Omental fat pad (tissue), 4 donors: ENCODE data around the gene ZNF783. TPM values are rescaled to one million over a fixed set of nuclear protein-coding genes. Genes with fewer than 3 reads are reported as not detected.
"Not testable (repeated sequence)": the region's sequence is repeated elsewhere in the genome, so short reads cannot be mapped to it uniquely, and the experiment has no call there.

Source experiments
- ATAC-seq: fragments of 150-250 bp; one replicate; pipeline ENCODE4 v1.9.1; 2016; ENCODE audit warnings: mild to moderate bottlenecking, moderate library complexity; ENCODE audit not compliant: low FRiP score
- DNase-seq: peaks from one replicate; pipeline ENCODE4 v3.0.0-alpha.2; 2019; ENCODE audit warnings: low spot score
- CTCF ChIP-seq, 3 donors: fragments of 450-650 bp; IDR thresholded peaks; one replicate each; pipeline ENCODE4 v1.5.1; 2016 to 2017; ENCODE audit warnings: antibody characterized with exemption in 3 of 3, mild to moderate bottlenecking in 3 of 3, moderate library complexity in 2 of 3
- total RNA-seq, 4 donors: library from RNA; depleted of rRNA; stranded (reverse); fragments of >200 nt; gene quantifications; one replicate each; pipeline ENCODE4 v1.1.0, GENCODE V29; 2016

The ZNF783 gene
- total RNA-seq, 4 donors from 2014 or later: 9.7 to 24.6 (median 15.9) TPM

DNA sequence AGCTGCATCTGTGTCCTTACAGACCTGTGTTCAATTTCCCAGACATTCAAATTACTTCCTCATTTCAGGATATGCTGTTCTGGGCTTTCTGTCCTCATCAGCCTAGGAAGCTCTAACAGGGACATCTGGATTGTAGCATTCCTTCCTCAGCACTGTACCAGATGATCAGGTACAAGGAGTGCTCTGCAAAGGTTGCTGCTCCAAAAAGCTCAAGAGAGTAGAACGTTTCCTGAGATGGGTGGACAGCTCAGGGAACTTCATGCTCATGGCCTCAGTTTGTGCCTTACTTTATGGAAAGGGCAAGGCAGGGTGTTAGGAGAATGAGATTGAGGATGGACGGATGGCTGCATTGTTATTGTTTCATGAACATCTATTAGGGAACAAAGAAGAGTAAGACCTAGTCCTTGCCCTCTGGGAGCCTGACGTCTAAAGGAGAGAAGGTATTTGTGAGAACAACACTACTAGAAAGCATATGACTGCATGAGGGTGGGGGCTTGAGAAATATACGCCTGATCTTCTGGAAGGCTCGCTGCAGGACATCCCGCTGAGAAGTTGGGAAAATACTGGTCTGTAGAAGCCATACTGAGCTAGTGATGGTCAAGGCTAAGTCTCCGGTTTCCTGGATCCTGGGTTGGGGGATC is 33.0 kb upstream of the ZNF783 start:
- no peak for TF ChIP-seq CTCF (IDR thresholded peaks at IDR 0.05)
- ATAC-seq (no peak), DNase-seq (no peak)

DNA sequence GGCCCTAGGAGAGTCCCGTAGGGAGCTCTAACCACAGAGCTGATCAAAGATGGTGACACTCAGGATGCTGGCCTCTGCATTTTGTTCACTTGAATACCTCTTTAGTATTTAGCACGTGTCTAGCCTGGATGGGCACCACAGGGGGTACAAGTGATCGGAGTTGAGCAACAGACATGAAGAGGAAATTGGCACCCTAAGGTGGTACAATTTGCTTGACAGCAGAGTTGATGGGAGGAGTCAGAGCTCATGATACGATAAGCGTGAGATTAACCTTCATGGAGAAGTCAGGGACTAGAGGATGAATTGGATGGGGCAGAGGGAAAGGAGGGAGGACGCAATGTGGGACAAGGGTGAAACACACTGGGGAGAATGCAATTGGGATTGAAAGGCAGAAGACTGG is 32.5 kb upstream of the ZNF783 start:
- no peak for TF ChIP-seq CTCF (IDR thresholded peaks at IDR 0.05)
- no peak for ATAC-seq
- no peak for DNase-seq

- ATAC-seq: no peak
- TF ChIP-seq CTCF (IDR thresholded peaks at IDR 0.05): no peak
- DNase-seq: no peak
Measured at GRCh38 chr7:149232362-149232761, 29.6 kb upstream of the ZNF783 start.

DNA sequence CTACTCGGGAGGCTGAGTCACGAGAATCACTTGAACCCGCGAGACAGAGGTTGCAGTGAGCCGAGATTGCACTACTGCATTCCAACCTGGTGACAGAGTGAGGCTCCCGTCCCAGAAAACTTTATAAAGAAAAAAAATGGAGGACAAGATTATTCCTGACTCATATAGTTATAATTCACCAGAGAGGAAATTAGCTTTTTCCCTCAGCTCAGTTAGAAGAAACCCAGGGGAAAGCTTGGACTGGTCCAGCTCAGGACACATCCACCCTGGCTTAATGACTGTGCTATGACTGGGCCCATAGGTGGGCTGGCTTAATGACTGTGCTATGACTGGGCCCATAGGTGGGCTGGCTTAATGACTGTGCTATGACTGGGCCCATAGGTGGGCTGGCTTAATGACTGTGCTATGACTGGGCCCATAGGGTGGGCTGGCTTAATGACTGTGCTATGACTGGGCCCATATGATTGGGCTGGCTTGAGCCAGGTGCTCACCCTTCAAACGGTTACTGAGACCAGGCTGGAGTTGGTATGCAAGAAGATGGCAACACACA is 28.3 kb upstream of the ZNF783 start:
- DNase-seq, ATAC-seq: not testable (repeated sequence)

GRCh38 chr7:149237502-149237901 is 24.5 kb upstream of the ZNF783 start:
- TF ChIP-seq CTCF (IDR thresholded peaks at IDR 0.05): no peak
- ATAC-seq (no peak), DNase-seq (no peak)

DNA sequence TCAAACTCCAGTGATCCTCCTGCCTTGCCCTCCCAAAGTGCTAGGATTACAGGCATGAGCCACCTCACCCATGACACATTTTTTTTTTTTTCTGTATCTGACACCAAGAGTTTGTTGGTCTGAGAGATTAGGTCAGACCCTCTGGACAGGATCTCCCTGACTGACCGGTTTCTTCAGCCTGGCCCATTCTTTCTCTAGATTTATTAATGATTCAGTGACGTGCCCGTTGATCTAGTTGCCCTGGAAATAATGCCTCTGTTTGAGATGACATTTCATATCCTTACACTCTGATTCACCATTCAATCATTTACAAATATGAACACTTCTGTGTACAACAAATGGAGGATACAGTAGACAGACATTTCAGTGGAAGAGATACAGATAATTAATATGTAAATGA is 23.9 kb upstream of the ZNF783 start:
- ATAC-seq (no peak), DNase-seq (no peak)
- no peak for TF ChIP-seq CTCF (IDR thresholded peaks at IDR 0.05)

- peak; percentile 99 for ATAC-seq
- TF ChIP-seq CTCF (IDR thresholded peaks at IDR 0.05): peak in 1 of 3 donors; percentile 58
- peak; percentile 77 for DNase-seq
Measured at GRCh38 chr7:149239345-149240143, 22.5 kb upstream of the ZNF783 start, which contains the start of gene ZNF212. Gene ZNF212, plus strand, starts transcription at chr7:149239651. Its CDS starts 128 bp downstream, at chr7:149239779.
